HG03025 (cell line): Measurements from ENCODE around the gene TRMT44.

Experiments used
- ATAC-seq: cut with Tn5 transposase; IDR thresholded peaks from one replicate; pipeline ENCODE4 v1.9.1; 2021; ENCODE audit warnings: mild to moderate bottlenecking, moderate library complexity; ENCODE audit not compliant: unreplicated experiment, low FRiP score

Gene TRMT44

GRCh38 chr4:8524595-8525382 lies 84.2 kb downstream of the TRMT44 start:
- ATAC-seq, result no peak

- no peak for ATAC-seq
Observed at GRCh38 chr4:8525383-8526120, 85.0 kb downstream of the TRMT44 start.
